ENCODE data around the gene DMD.

DMD gene

DNA sequence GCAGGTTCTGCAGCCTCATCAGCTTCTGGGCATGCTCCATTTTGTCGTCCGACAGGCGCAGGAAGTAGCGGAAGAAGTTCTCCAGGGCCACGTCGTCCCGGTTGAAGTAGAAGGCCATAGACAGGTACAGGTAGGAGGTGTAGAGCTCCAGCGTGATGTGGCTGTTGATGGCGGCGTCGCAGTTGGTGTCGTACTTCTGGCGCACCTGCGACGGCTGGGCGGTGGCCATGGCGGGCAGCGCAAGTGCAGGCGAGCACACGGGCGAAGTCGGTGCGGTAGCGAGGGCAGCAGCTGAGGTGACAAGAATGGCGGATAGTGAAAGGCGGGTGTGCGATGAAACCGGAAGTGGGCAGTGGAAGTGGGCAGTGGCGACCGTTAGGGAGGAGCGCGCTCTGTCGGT is 2139.6 kb downstream of the DMD start, which contains the start of gene FTHL17:
Gene FTHL17 (minus strand): TSS at position 317 of the 400 bp plus-strand sequence. CDS start 88 bp downstream, at position 229.
- H3K27ac ChIP-seq (ENCODE audit: insufficient read depth, low read length, poor library complexity, severe bottlenecking) = no peak within 1 kb of the TSS

DNA sequence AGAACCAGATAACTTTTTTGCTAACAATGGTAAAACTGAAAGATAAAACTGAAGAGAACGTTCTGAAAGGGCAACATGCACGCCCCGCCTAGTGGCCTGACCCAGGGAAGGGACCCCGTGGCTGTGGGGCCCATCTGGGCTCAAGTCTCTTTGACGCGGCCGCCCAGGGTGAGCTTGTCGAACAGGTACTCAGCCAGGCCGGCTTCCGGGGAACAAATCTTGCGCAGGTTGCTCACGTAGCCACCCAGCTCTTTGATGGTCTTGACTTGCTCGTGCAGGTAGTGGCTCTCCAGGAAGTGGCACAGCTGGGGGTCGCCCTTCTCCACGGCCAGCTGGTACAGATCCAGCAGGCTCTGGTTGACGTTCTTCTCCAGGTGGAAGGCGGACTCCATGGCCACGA is 2140.1 kb downstream of the DMD start:
- H3K36me3 ChIP-seq (ENCODE audit: control insufficient read depth, insufficient read depth, low read length) = no peaks in the 10 kb centered on the region
- no peak overlapping the region for H3K27ac ChIP-seq (ENCODE audit: insufficient read depth, low read length, poor library complexity, severe bottlenecking)
- no peak for DNase-seq
- no peaks in the 10 kb centered on the region for H3K4me1 ChIP-seq (ENCODE audit: control insufficient read depth, insufficient read depth, low read length, poor library complexity, severe bottlenecking)
- H3K9me3 ChIP-seq (ENCODE audit: control insufficient read depth, low read length) = no peaks in the 10 kb centered on the region
- H3K4me3 ChIP-seq (ENCODE audit: insufficient read depth, low read depth, low read length, poor library complexity, severe bottlenecking) = no peak overlapping the region
- no peaks in the 10 kb centered on the region for H3K27me3 ChIP-seq (replicated peaks; ENCODE audit: control insufficient read depth, insufficient read depth, low read length, poor library complexity, severe bottlenecking)

More for the DNA sequence above, 2139.6 kb downstream of the DMD start, which contains the start of gene FTHL17:
- H3K36me3 ChIP-seq (ENCODE audit: control insufficient read depth, insufficient read depth, low read length) = no peaks in the 10 kb centered on the region
- no peaks in the 10 kb centered on the region for H3K4me1 ChIP-seq (ENCODE audit: control insufficient read depth, insufficient read depth, low read length, poor library complexity, severe bottlenecking)
- no peak for DNase-seq
- H3K27me3 ChIP-seq (replicated peaks; ENCODE audit: control insufficient read depth, insufficient read depth, low read length, poor library complexity, severe bottlenecking) = no peaks in the 10 kb centered on the region
- H3K9me3 ChIP-seq (ENCODE audit: control insufficient read depth, low read length) = no peaks in the 10 kb centered on the region
- no peak within 1 kb of the TSS for H3K4me3 ChIP-seq (ENCODE audit: insufficient read depth, low read depth, low read length, poor library complexity, severe bottlenecking)

DNA sequence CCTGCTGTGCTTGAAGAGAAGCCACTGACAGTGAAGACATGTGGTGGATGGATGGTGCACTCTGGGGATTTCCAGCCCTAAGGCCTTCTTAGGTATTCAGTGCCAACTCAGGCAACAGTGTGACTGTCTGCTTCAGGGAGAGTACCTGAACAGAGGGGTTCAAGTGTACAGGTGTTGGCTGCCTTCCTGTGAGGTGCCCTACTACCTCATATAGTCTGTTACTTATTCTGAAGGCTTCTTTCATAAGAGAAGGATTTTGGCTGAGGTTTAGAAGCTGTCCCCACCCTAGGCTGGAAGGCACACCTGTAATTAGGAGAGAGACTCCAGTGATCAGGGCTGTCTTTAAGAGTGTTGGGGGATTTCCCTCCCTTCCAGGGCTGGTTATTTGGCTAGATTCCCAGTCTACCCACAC is 2141.3 kb downstream of the DMD start:
- Histone ChIP-seq H3K9me3 (ENCODE audit: control insufficient read depth, low read length) (no peaks in the 10 kb centered on the region), H3K27ac (ENCODE audit: insufficient read depth, low read length, poor library complexity, severe bottlenecking) (no peak overlapping the region), H3K36me3 (ENCODE audit: control insufficient read depth, insufficient read depth, low read length) (no peaks in the 10 kb centered on the region), H3K4me1 (ENCODE audit: control insufficient read depth, insufficient read depth, low read length, poor library complexity, severe bottlenecking) (no peaks in the 10 kb centered on the region), H3K4me3 (ENCODE audit: insufficient read depth, low read depth, low read length, poor library complexity, severe bottlenecking) (no peak overlapping the region), H3K27me3 (replicated peaks; ENCODE audit: control insufficient read depth, insufficient read depth, low read length, poor library complexity, severe bottlenecking) (no peaks in the 10 kb centered on the region)
- no peak for DNase-seq
